Measurements from ENCODE around the gene NTN5.

Gene NTN5

DNA sequence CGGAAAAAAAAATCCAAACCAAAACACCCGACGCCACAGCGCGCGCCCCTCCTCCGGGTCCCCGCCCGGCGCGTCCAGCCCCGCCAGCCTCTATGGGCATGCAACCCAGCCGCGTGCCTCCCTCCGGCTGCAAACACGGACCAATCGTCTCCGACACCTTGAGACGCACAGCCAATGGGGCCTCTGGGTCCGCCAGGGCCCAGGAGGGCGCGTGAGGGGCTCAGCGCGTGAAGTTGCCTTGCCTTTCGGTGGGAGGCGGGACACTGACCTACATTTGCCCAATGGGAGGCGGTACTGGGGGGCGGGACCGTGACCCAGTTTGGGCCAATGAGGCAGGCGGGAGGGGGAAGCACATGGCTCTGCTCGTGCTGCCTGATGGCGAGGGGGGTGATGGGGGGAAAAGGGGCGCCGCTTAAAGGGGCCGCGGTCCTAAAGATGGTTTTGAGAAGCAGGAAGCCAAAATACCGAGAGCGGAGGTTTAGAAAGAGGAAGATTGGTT, 35.3 kb downstream of the NTN5 start:
- DNase-seq (ENCODE audit: low read depth), result peak; percentile 100
- TF ChIP-seq, protein P1, sequence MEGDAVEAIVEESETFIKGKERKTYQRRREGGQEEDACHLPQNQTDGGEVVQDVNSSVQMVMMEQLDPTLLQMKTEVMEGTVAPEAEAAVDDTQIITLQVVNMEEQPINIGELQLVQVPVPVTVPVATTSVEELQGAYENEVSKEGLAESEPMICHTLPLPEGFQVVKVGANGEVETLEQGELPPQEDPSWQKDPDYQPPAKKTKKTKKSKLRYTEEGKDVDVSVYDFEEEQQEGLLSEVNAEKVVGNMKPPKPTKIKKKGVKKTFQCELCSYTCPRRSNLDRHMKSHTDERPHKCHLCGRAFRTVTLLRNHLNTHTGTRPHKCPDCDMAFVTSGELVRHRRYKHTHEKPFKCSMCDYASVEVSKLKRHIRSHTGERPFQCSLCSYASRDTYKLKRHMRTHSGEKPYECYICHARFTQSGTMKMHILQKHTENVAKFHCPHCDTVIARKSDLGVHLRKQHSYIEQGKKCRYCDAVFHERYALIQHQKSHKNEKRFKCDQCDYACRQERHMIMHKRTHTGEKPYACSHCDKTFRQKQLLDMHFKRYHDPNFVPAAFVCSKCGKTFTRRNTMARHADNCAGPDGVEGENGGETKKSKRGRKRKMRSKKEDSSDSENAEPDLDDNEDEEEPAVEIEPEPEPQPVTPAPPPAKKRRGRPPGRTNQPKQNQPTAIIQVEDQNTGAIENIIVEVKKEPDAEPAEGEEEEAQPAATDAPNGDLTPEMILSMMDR (IDR thresholded peaks at IDR 0.05; ENCODE audit: insufficient read depth, low read depth, low read length, missing control alignments), result no peak
- peak overlapping the region; percentile 73 for H3K4me3 ChIP-seq (ENCODE audit: low read depth, low read length)

DNA sequence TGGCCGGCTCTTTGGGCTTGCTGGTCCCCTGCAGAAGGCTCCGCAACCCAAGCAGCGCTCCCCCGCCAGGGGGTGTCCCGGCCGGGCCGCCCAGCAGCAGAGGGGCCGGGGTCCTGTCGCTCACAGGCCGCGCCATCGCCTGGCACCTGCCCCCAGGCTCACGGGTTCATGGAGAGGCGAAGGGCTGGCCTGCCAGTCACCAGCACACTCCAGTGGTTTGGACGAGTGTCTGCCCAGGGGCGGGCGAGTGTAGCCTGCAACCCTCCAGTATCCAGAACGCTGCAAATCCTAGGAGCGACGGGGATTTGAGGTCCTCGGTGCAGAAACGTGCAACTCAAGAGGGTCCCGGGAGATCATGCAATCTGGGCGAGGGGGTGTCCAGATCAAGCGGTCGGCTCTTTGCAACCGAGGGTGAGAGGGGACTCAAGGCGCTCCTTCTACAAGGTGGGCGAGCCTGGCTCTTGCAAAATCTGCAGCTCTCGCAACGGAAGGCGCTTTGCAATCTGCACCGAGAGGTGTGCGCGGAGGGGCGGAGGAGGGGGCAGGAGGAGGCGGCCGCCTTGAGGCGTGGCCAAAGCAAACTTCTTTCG, 35.9 kb downstream of the NTN5 start, which contains the start of gene DBP:
DBP (minus strand) TSS at position 521 of the 590 bp plus-strand sequence; CDS start at position 136, 385 bp downstream.
- TF ChIP-seq, protein P1 (IDR thresholded peaks at IDR 0.05; ENCODE audit: insufficient read depth, low read depth, low read length, missing control alignments), result peak; percentile 13
- DNase-seq (ENCODE audit: low read depth), result no peak
- peak within 1 kb of the TSS; percentile 73 for H3K4me3 ChIP-seq (ENCODE audit: low read depth, low read length)

DNA sequence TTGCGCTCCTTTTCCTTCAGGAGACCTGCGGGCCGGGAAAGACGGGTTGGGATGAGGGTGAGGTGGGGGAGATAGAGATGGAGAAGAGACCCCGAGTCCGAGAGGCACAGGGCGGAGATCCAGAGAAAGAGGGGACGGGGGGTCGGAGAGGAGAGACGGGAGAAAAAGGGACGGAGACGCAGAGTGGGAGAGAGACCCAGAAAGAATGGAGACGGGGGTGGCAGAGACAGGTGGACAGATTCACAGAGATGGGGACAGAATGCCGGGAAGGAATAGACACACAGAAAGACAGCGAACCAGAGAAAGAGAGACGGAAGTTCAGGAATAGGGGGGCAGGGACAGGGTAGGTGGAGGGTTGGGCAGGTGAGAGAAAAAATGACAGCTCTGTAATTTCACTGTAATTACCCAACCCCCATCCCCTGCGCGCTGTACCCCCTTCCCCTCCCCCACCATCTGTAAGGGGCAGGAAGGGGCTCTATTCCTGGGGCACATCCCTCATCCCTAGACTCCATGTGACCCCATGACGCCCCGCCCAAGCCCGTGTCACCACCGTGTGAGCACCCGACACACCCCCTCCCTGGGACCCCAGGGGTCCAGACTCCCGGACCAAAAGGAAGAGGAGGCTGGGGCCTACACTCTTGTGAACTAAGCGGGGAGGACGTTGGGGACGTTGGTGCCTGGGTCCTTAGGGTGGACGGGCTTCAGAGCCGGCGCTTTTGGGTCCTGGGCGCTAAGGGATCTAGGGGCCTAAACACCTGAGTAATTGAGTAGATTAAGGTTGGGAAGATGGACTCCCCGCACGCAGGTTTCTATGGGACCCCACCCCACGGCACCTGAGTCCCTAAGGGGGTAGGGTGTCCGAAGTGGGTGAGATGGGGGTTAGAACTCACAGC, 36.6 kb downstream of the NTN5 start:
- TF ChIP-seq, protein P1 (IDR thresholded peaks at IDR 0.05; ENCODE audit: insufficient read depth, low read depth, low read length, missing control alignments), result no peak
- peak overlapping the region; percentile 73 for H3K4me3 ChIP-seq (ENCODE audit: low read depth, low read length)
- peak; percentile 17 for DNase-seq (ENCODE audit: low read depth)

DNA sequence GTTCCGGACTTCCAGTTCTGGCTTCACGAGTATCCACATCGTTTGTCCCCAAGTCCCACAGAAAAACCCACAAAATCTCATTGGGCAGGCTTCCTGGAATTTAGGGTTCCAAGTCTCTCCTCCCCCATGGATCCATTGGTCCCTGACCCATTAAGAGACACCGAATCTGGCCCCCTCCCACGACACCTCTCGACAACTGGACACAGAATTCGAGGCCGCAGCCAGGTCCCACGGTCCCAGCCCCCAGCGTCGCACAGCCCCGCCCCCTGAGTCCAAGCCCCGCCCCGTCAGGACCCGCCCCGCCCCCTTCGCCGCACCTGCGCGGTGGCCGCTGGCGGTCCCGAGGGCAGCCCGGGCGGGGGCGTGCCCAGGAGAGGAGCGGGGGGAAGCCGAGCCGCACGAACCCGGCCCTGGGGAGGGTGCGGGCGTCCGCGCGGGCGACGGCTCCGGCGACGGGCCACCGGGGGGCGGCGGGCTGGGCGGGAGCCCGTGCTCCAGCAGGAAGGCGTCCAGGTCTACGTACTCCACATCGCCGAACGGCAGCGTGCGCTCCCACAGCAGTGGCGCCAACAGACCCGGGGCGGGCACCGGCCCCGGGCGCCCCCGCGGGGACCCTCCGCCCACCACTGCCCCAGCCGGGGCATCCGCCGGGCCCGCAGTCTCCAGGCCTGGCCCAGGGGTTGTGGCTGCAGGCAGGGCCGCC, 37.4 kb downstream of the NTN5 start:
- DNase-seq (ENCODE audit: low read depth), result peak; percentile 82

DNA sequence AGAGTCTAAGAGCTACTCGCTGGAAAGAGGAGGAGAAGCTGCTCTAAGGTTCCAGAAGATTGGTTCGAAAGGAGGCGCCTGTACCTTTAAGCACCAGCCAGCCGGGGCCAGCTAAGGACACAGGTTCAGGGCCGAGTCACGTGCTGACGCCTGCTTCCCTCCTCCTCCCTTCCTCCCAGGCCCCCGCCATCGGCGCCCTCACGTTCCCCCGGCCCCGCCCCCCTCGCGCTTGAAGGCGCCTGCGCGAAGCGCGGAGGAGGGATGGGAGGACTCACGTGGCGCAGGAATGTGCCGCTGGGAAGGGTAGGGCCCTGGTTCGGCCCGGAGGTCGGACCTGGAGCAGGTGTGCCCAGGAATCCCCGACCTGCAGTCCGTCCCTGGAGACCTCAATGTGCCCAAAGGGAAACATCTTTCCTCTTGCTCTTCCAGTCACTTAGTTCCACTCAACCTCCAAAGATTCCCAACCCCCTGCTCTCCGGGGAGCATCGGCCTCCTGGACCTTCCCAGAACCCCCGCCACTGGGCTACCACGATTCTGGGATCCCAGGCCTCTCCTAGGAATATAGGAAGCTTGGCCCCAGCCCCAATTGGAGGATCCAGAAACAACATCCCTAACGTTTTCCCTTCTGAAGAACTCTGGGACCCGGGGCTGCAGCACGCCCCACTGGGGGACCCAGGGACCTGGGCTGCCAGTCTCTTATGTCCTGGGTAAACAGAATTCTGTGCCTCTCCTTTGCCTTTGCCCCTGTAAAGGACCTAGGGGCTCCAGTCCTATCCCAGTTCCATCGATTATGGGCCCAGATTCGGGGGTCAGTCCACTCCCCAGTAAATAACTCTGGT, 38.2 kb downstream of the NTN5 start:
- TF ChIP-seq, protein P1 (IDR thresholded peaks at IDR 0.05; ENCODE audit: insufficient read depth, low read depth, low read length, missing control alignments), result no peak
- peak overlapping the region; percentile 65 for H3K4me3 ChIP-seq (ENCODE audit: low read depth, low read length)
- DNase-seq (ENCODE audit: low read depth), result peak; percentile 98

More for the DNA sequence above, 37.4 kb downstream of the NTN5 start:
- TF ChIP-seq, protein P1 (IDR thresholded peaks at IDR 0.05; ENCODE audit: insufficient read depth, low read depth, low read length, missing control alignments), result no peak
- H3K4me3 ChIP-seq (ENCODE audit: low read depth, low read length), result peak overlapping the region; percentile 73

DNA sequence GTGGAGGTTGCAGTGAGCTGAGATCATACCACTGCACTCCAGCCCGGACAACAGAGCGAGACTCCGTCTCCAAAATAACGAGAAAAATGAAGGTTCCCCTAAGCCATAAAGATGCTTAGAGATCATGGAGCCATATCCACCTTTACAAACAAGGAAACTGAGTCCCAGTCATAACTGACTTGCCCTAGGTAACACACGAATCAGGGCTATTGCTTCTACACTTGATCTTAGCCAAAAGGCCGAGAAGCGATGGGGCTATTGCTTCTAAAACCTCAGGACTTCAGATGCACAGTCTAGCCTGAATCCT, 38.8 kb downstream of the NTN5 start:
- H3K4me3 ChIP-seq (ENCODE audit: low read depth, low read length), result peak overlapping the region; percentile 55
- DNase-seq (ENCODE audit: low read depth), result no peak
- TF ChIP-seq, protein P1 (IDR thresholded peaks at IDR 0.05; ENCODE audit: insufficient read depth, low read depth, low read length, missing control alignments), result no peak
